Measurements from ENCODE around the gene RBM45. TPM values are rescaled to one million over a fixed set of nuclear protein-coding genes. Genes with fewer than 3 reads are reported as not detected.

RBM45 gene
- total RNA-seq, 2 donors from 2014 or later = 12.9 to 17.4 TPM

DNA sequence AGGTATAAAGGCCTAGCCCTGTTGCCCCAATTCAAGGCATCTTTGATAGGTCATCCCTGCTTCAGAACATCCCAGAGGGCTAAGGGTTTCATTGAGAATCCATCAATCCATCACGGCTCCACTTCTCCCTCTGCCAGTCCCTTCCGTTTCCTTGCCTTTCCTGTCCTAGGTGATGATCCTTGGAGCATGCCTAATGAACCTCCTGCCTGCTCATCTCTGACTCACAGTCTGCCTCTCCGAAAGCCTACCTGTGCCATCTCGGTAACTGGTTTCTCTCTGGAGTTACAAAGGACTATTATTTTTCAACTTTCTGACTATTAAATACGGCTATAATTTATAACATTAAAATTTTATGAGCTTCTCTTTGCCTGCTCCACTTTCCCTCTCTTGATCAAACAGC lies 45.3 kb downstream of the RBM45 start:
- H3K4me1 Mint-ChIP-seq (ENCODE audit: low read depth in 2 of 2) = no peaks in the 10 kb centered on the region
- H3K9me3 Mint-ChIP-seq = no peaks in the 10 kb centered on the region
- no peak overlapping the region for H3K4me3 Mint-ChIP-seq
- H3K36me3 Mint-ChIP-seq = no peaks in the 10 kb centered on the region
- H3K27me3 Mint-ChIP-seq = peaks cover 17 to 31% of the 10 kb centered on the region in 2 donors
- ATAC-seq = no peak
- H3K27ac Mint-ChIP-seq = no peak overlapping the region
- no peak for DNase-seq (ENCODE audit: low spot score)

- no peak overlapping the region for H3K4me3 Mint-ChIP-seq
- H3K4me1 Mint-ChIP-seq (ENCODE audit: low read depth in 2 of 2) = peaks cover 0 to 4% of the 10 kb centered on the region in 2 donors
- DNase-seq (ENCODE audit: low spot score) (no peak), ATAC-seq (no peak)
- H3K36me3 Mint-ChIP-seq = no peaks in the 10 kb centered on the region
- H3K9me3 Mint-ChIP-seq = no peaks in the 10 kb centered on the region
- peaks cover 28 to 45% of the 10 kb centered on the region in 2 donors for H3K27me3 Mint-ChIP-seq
- H3K27ac Mint-ChIP-seq = no peak overlapping the region
Observed at GRCh38 chr2:178159966-178160365, 47.7 kb downstream of the RBM45 start.

GRCh38 chr2:178160601-178161000 lies 48.4 kb downstream of the RBM45 start:
- DNase-seq (ENCODE audit: low spot score) (no peak), ATAC-seq (no peak)
- Mint-ChIP-seq H3K27me3 (peaks cover 24 to 45% of the 10 kb centered on the region in 2 donors), H3K27ac (no peak overlapping the region), H3K4me3 (no peak overlapping the region), H3K9me3 (no peaks in the 10 kb centered on the region), H3K36me3 (no peaks in the 10 kb centered on the region), H3K4me1 (ENCODE audit: low read depth in 2 of 2) (peaks cover 0 to 4% of the 10 kb centered on the region in 2 donors)

- DNase-seq (ENCODE audit: low spot score) (no peak), ATAC-seq (no peak)
- Mint-ChIP-seq H3K4me3 (no peak overlapping the region), H3K4me1 (ENCODE audit: low read depth in 2 of 2) (peaks cover 0 to 4% of the 10 kb centered on the region in 2 donors), H3K27me3 (peaks cover 24 to 39% of the 10 kb centered on the region in 2 donors), H3K27ac (no peak overlapping the region), H3K9me3 (no peaks in the 10 kb centered on the region), H3K36me3 (no peaks in the 10 kb centered on the region)
Observed at GRCh38 chr2:178163395-178163794, 51.2 kb downstream of the RBM45 start.

GRCh38 chr2:178163911-178164310 lies 51.7 kb downstream of the RBM45 start:
- H3K36me3 Mint-ChIP-seq = no peaks in the 10 kb centered on the region
- peaks cover 0 to 4% of the 10 kb centered on the region in 2 donors for H3K4me1 Mint-ChIP-seq (ENCODE audit: low read depth in 2 of 2)
- no peak overlapping the region for H3K27ac Mint-ChIP-seq

DNA sequence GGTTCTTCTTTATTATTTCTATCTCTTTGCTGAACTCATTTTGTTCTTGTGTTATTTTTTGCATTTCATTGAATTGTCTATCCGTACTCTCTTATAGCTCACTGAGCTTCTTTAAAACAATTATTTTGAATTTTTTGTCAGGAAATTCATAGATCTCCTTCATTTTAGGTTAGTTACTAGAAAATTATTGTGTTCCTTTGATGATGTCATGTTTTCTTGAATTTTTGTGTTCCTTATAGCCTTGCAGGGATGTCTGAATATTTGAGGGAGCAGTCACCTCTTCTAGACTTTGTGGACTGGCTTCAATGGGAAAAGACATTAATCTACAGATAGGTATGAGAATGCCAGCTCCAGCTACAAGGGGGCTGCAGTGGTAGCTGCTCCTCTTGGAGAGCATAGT lies 61.4 kb downstream of the RBM45 start:
- Mint-ChIP-seq H3K27me3 (peaks cover 14 to 35% of the 10 kb centered on the region in 2 donors), H3K27ac (no peak overlapping the region), H3K9me3 (no peaks in the 10 kb centered on the region), H3K4me1 (ENCODE audit: low read depth in 2 of 2) (no peaks in the 10 kb centered on the region), H3K4me3 (no peak overlapping the region), H3K36me3 (no peaks in the 10 kb centered on the region)
- DNase-seq (ENCODE audit: low spot score) = no peak
- ATAC-seq = no peak

More at GRCh38 chr2:178163911-178164310, 51.7 kb downstream of the RBM45 start:
- H3K27me3 Mint-ChIP-seq = peaks cover 24 to 34% of the 10 kb centered on the region in 2 donors
- DNase-seq (ENCODE audit: low spot score) (no peak), ATAC-seq (no peak)
- no peaks in the 10 kb centered on the region for H3K9me3 Mint-ChIP-seq
- H3K4me3 Mint-ChIP-seq = no peak overlapping the region

GRCh38 chr2:178177066-178177679 lies 64.9 kb downstream of the RBM45 start:
- H3K4me3 Mint-ChIP-seq = no peak overlapping the region
- no peaks in the 10 kb centered on the region for H3K36me3 Mint-ChIP-seq
- ATAC-seq (no peak), DNase-seq (ENCODE audit: low spot score) (no peak)
- H3K9me3 Mint-ChIP-seq = no peaks in the 10 kb centered on the region
- peaks cover 10 to 19% of the 10 kb centered on the region in 2 donors for H3K27me3 Mint-ChIP-seq
- no peaks in the 10 kb centered on the region for H3K4me1 Mint-ChIP-seq (ENCODE audit: low read depth in 2 of 2)
- H3K27ac Mint-ChIP-seq = no peak overlapping the region

Other genes with a start within 250 kb of the RBM45 start
- not detected for gene PDE11A, start 39.7 kb upstream of the RBM45 start, total RNA-seq
- under 1 TPM; 0.33 to 0.42 TPM for gene OSBPL6, start 82.1 kb downstream of the RBM45 start, total RNA-seq